ENCODE results near the gene SLC6A2.

The SLC6A2 gene

DNA sequence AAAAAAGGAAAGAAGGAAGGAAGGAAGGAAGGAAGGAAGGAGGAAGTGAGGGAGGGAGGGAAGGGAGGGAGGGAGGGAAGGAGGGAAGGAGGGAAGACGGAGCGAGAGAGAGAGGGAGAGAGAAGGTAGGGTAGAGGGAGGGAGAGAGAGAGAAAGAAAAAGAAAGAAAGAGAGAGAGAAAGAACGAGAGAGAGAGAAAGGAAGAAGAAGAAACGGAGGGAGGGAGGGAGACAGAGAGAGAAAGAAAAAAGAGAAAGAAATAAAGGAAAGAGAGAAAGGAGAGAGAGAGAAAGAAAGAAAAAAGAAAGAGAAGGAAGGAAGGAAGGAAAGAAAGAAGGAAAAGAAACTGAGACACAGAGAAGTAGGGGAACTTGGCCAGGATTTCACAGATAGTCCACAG, 8.4 kb upstream of the SLC6A2 start:
- Histone ChIP-seq H3K4me3 (ENCODE audit: insufficient read depth, low read depth, low read length) (no peak overlapping the region), H3K36me3 (ENCODE audit: control insufficient read depth, insufficient read depth, low read length) (no peaks in the 10 kb centered on the region), H3K4me1 (ENCODE audit: control insufficient read depth, insufficient read depth, low read length) (no peaks in the 10 kb centered on the region), H3K27me3 (ENCODE audit: control insufficient read depth, insufficient read depth, low read length, poor library complexity, severe bottlenecking) (peaks cover 24% of the 10 kb centered on the region), H3K9me3 (ENCODE audit: control insufficient read depth, low read length) (no peaks in the 10 kb centered on the region), H3K27ac (ENCODE audit: insufficient read depth, low read depth, low read length, poor library complexity, severe bottlenecking) (no peak overlapping the region)
- 87 to 91% methylated on average over 4 of the region's 4 CpGs for WGBS, 2 experiments

DNA sequence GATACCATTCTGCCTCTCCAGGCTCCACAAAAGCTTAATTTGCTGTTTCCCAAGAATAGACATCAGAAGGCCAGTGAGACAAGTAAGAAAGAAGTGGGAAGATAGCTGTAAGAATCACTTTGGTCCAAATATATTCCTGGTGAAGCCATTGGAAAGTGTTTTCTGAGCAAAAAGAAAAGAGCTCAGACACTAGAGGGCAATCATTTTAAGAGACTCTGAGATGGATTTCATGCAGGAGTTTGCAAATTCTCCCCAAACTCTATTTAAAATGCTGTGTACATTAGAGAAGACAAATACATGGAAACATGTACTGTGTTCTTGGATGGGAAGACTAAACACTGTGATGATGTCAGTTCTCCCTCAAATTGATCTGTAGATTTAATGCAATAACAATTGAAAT, 8.0 kb upstream of the SLC6A2 start:
- Histone ChIP-seq H3K4me3 (ENCODE audit: insufficient read depth, low read depth, low read length) (no peak overlapping the region), H3K36me3 (ENCODE audit: control insufficient read depth, insufficient read depth, low read length) (no peaks in the 10 kb centered on the region), H3K27me3 (ENCODE audit: control insufficient read depth, insufficient read depth, low read length, poor library complexity, severe bottlenecking) (peaks cover 29% of the 10 kb centered on the region), H3K27ac (ENCODE audit: insufficient read depth, low read depth, low read length, poor library complexity, severe bottlenecking) (no peak overlapping the region), H3K4me1 (ENCODE audit: control insufficient read depth, insufficient read depth, low read length) (no peaks in the 10 kb centered on the region), H3K9me3 (ENCODE audit: control insufficient read depth, low read length) (no peaks in the 10 kb centered on the region)

DNA sequence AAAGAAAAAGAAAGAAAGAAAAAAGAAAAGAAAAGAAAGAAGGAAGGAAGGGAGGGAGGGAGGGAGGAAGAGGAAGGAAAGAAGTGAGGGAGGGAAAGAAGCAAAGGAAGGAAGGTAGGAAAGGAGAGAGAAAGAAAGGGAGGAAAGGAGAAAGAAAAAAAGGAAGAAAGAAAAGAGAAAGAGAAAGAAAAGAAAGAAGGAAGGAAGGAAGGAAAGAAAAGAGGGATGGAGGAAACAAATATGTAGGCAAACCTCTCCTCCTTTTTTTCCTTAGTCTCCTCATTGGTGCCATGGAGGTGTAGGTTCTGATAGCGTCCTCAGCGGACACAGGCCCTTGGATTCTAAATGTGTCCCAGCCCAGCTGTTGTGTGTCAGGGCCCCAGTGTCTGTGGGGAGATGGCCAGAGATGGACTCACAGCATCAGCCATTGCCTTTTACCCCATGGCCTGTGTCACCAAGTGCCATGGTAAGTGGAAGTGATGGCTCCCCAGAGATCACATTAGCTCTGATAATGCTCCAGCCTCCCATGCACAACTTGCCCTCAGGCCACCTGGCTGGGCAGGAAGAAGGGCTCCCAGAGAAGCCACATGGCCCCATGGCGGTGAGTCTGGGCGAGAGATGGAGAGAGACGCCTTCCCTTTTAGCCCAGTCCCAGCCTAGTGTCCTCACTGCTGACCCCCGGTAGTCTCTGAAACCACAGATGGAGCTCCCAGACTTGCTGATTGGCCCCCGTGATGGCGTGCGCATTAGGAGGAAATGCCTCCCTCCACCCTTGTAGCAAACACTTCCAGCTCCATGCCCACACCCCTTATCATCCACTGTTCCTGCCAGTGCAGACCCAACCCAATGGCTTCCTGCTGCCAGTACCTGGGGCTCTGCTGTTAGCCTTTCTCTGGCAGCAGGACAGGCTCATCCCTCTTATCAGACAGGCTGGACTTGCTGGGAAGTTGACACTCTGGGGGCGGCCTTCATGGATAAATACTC, 3.7 kb upstream of the SLC6A2 start:
- Histone ChIP-seq H3K27ac (ENCODE audit: insufficient read depth, low read depth, low read length, poor library complexity, severe bottlenecking) (no peak overlapping the region), H3K36me3 (ENCODE audit: control insufficient read depth, insufficient read depth, low read length) (no peaks in the 10 kb centered on the region), H3K4me3 (ENCODE audit: insufficient read depth, low read depth, low read length) (no peak overlapping the region), H3K9me3 (ENCODE audit: control insufficient read depth, low read length) (no peaks in the 10 kb centered on the region), H3K4me1 (ENCODE audit: control insufficient read depth, insufficient read depth, low read length) (peaks cover 3% of the 10 kb centered on the region), H3K27me3 (ENCODE audit: control insufficient read depth, insufficient read depth, low read length, poor library complexity, severe bottlenecking) (peaks cover 72% of the 10 kb centered on the region)
- WGBS, 2 experiments, result 91 to 92% methylated on average over 10 of the region's 10 CpGs

DNA sequence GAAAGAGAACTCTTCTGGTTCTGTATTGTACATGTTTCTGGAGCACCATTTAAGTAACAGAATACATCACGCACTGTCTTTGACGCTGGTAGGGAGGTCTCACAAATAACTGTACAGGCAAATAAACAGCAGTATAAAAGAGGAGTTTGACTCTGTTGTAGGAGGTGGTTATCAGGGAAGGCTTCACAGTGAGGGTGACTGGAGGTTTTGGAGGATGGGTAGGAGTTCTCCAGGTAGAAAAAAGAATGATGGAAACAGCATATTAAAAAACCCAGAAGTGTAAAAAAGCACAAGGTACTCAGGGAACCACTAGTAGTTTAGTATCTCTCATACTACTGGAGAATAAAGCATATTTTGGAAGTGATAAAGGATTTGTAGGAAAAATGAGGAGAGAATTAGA, 2.7 kb upstream of the SLC6A2 start:
- H3K36me3 ChIP-seq (ENCODE audit: control insufficient read depth, insufficient read depth, low read length), result no peaks in the 10 kb centered on the region
- H3K27me3 ChIP-seq (ENCODE audit: control insufficient read depth, insufficient read depth, low read length, poor library complexity, severe bottlenecking), result peaks cover 82% of the 10 kb centered on the region
- no peak overlapping the region for H3K4me3 ChIP-seq (ENCODE audit: insufficient read depth, low read depth, low read length)
- 95% methylated on average over 2 of the region's 2 CpGs for WGBS, 2 experiments
- H3K4me1 ChIP-seq (ENCODE audit: control insufficient read depth, insufficient read depth, low read length), result peaks cover 3% of the 10 kb centered on the region
- no peaks in the 10 kb centered on the region for H3K9me3 ChIP-seq (ENCODE audit: control insufficient read depth, low read length)
- no peak overlapping the region for H3K27ac ChIP-seq (ENCODE audit: insufficient read depth, low read depth, low read length, poor library complexity, severe bottlenecking)

DNA sequence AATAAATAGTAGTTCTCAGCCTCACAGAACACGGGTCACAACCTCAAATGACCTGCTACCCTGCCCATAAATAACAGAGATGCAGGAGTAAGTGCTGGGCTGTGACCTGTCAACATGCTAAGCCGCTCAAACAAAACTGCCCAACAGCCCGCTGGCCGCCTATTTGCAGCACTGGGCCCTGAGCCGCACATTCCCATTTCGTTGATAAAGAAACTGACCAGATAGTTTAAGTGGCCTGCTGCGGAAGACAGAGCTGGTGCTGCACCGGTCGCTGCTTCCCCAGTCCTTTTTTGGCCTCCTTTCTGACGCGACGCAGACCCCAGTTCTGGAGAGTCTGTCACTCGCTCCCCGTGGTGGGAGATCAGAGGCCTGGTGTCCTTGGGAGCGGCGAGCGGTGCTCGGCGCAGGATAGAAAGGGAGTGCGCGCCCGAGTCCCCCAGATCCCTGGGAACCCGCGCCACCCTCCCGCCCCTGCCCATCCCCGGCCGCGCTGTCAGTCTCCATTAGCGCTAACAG, 349 bp upstream of the SLC6A2 start:
- peak overlapping the region; percentile 36 for H3K4me3 ChIP-seq (ENCODE audit: insufficient read depth, low read depth, low read length)

DNA sequence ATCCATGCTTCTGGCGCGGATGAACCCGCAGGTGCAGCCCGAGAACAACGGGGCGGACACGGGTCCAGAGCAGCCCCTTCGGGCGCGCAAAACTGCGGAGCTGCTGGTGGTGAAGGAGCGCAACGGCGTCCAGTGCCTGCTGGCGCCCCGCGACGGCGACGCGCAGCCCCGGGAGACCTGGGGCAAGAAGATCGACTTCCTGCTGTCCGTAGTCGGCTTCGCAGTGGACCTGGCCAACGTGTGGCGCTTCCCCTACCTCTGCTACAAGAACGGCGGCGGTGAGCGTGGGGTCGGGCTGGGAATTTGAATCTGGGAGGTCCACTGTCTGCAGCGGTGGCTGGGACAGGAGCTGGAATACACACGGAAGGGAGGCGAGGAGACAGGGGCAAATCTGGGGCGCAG, 904 bp downstream of the SLC6A2 start:
- peaks cover 81% of the 10 kb centered on the region for H3K27me3 ChIP-seq (ENCODE audit: control insufficient read depth, insufficient read depth, low read length, poor library complexity, severe bottlenecking)
- no peaks in the 10 kb centered on the region for H3K9me3 ChIP-seq (ENCODE audit: control insufficient read depth, low read length)
- WGBS, 2 experiments, result 7% methylated on average over 37 of the region's 37 CpGs
- H3K36me3 ChIP-seq (ENCODE audit: control insufficient read depth, insufficient read depth, low read length), result no peaks in the 10 kb centered on the region
- peaks cover 3% of the 10 kb centered on the region for H3K4me1 ChIP-seq (ENCODE audit: control insufficient read depth, insufficient read depth, low read length)
- no peak overlapping the region for H3K27ac ChIP-seq (ENCODE audit: insufficient read depth, low read depth, low read length, poor library complexity, severe bottlenecking)
- peak overlapping the region; percentile 36 for H3K4me3 ChIP-seq (ENCODE audit: insufficient read depth, low read depth, low read length)

More for the DNA sequence above, 349 bp upstream of the SLC6A2 start:
- WGBS, 2 experiments, result 9 to 10% methylated on average over 29 of the region's 29 CpGs
- H3K9me3 ChIP-seq (ENCODE audit: control insufficient read depth, low read length), result no peaks in the 10 kb centered on the region
- H3K36me3 ChIP-seq (ENCODE audit: control insufficient read depth, insufficient read depth, low read length), result no peaks in the 10 kb centered on the region
- H3K27ac ChIP-seq (ENCODE audit: insufficient read depth, low read depth, low read length, poor library complexity, severe bottlenecking), result no peak overlapping the region
- H3K4me1 ChIP-seq (ENCODE audit: control insufficient read depth, insufficient read depth, low read length), result peaks cover 3% of the 10 kb centered on the region
- peaks cover 93% of the 10 kb centered on the region for H3K27me3 ChIP-seq (ENCODE audit: control insufficient read depth, insufficient read depth, low read length, poor library complexity, severe bottlenecking)

DNA sequence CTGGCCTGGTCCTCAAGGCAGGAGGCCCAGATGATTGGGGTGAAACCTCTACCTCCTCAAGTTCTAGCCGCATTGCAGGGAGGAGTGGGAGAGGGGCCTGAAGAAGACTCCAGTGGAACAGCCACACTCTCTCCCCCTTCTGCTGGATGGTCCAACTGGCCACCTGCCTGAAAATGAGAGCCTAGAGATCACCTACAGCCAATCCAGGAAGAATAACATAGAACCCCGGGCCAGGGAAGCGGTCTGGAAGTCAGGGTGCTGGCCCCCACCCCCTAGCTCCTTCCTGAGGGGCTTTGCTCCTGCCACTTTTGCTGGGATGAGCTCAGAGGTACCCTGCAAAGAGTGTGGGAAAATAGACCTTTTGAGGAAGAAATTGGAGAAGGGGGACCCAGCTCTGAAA, 1.8 kb downstream of the SLC6A2 start:
- H3K27ac ChIP-seq (ENCODE audit: insufficient read depth, low read depth, low read length, poor library complexity, severe bottlenecking), result no peak overlapping the region
- H3K27me3 ChIP-seq (ENCODE audit: control insufficient read depth, insufficient read depth, low read length, poor library complexity, severe bottlenecking), result peaks cover 71% of the 10 kb centered on the region
- no peaks in the 10 kb centered on the region for H3K36me3 ChIP-seq (ENCODE audit: control insufficient read depth, insufficient read depth, low read length)
- no peak overlapping the region for H3K4me3 ChIP-seq (ENCODE audit: insufficient read depth, low read depth, low read length)
- peaks cover 3% of the 10 kb centered on the region for H3K4me1 ChIP-seq (ENCODE audit: control insufficient read depth, insufficient read depth, low read length)
- WGBS, 2 experiments, result 94 to 97% methylated on average over 3 of the region's 3 CpGs
- no peaks in the 10 kb centered on the region for H3K9me3 ChIP-seq (ENCODE audit: control insufficient read depth, low read length)

DNA sequence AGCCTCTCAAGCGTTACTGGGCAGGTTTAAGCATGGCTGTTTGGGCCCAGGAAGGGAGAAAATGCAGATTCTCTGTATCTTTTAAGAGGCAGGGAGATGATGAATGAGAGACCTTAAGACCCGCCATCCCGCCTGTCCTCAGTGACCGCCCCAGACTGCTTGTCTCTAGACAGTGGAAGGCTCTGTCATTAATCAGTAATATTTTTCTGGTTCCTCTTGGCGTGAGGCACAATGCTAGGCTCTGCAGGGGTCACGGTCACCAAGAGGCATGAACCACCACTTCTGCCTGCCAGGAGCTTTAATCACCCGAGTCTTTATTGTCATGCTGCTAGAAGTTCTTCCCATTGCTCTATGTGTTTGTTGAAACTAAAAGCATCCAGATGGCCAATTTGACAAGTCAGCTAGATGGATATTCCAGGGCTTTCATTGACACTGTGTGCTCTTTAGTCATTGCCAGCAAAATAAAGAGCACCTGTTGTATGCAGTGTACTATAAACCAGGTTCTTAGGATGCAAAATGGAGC, 3.2 kb downstream of the SLC6A2 start:
- Histone ChIP-seq H3K27ac (ENCODE audit: insufficient read depth, low read depth, low read length, poor library complexity, severe bottlenecking) (no peak overlapping the region), H3K36me3 (ENCODE audit: control insufficient read depth, insufficient read depth, low read length) (no peaks in the 10 kb centered on the region), H3K27me3 (ENCODE audit: control insufficient read depth, insufficient read depth, low read length, poor library complexity, severe bottlenecking) (peaks cover 58% of the 10 kb centered on the region), H3K9me3 (ENCODE audit: control insufficient read depth, low read length) (no peaks in the 10 kb centered on the region), H3K4me3 (ENCODE audit: insufficient read depth, low read depth, low read length) (no peak overlapping the region), H3K4me1 (ENCODE audit: control insufficient read depth, insufficient read depth, low read length) (peaks cover 3% of the 10 kb centered on the region)
- WGBS, 2 experiments, result 81 to 86% methylated on average over 7 of the region's 7 CpGs

DNA sequence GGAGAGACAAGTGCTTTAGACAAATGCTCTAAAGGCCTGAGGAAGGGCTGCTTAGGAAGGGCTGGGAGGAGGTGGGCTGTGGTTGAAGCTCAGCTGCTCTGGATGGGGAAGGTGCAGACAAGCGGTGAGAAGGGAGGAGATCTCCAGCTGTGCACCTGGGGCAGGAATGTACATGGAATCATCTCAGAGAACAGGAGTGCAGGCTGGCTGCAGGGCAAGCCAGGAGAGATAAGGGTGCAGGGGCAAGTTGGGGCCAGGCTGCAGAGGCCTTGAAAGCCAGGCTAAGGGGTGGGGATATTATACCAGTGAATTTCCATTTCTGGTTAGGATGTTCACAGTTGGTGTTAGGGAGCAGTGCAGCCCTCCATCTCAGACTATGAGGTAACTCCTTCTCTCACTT, 4.2 kb downstream of the SLC6A2 start:
- Histone ChIP-seq H3K9me3 (ENCODE audit: control insufficient read depth, low read length) (no peaks in the 10 kb centered on the region), H3K27ac (ENCODE audit: insufficient read depth, low read depth, low read length, poor library complexity, severe bottlenecking) (no peak overlapping the region), H3K4me1 (ENCODE audit: control insufficient read depth, insufficient read depth, low read length) (peaks cover 3% of the 10 kb centered on the region), H3K36me3 (ENCODE audit: control insufficient read depth, insufficient read depth, low read length) (no peaks in the 10 kb centered on the region), H3K27me3 (ENCODE audit: control insufficient read depth, insufficient read depth, low read length, poor library complexity, severe bottlenecking) (peaks cover 47% of the 10 kb centered on the region), H3K4me3 (ENCODE audit: insufficient read depth, low read depth, low read length) (no peak overlapping the region)
- 72 to 80% methylated on average over 1 of the region's 1 CpG for WGBS, 2 experiments

DNA sequence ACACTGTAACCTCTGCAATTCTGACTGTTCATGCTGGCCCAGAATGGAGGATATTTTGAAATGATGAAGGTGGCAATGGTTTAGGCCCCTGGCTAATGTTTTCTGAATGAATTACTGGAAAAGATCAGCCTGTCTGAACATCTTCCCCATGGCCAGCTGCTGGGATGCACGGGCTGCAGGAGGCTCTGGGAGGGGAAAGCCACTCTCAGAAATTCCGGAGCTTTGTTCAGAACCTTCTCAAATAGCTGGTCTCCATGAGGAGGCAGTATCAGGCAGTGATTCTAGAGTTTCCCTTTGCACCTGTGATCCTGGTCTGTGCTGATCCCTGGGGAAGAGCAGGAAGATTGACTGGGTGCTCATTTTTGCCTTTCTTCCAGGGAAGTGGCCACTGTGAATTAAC, 5.0 kb downstream of the SLC6A2 start:
- H3K27ac ChIP-seq (ENCODE audit: insufficient read depth, low read depth, low read length, poor library complexity, severe bottlenecking), result no peak overlapping the region
- peaks cover 39% of the 10 kb centered on the region for H3K27me3 ChIP-seq (ENCODE audit: control insufficient read depth, insufficient read depth, low read length, poor library complexity, severe bottlenecking)
- no peaks in the 10 kb centered on the region for H3K36me3 ChIP-seq (ENCODE audit: control insufficient read depth, insufficient read depth, low read length)
- H3K4me1 ChIP-seq (ENCODE audit: control insufficient read depth, insufficient read depth, low read length), result peaks cover 1% of the 10 kb centered on the region
- no peaks in the 10 kb centered on the region for H3K9me3 ChIP-seq (ENCODE audit: control insufficient read depth, low read length)
- H3K4me3 ChIP-seq (ENCODE audit: insufficient read depth, low read depth, low read length), result no peak overlapping the region
- WGBS, 2 experiments, result 55 to 57% methylated on average over 2 of the region's 2 CpGs
